Small intestine (tissue), 7 donors: ENCODE data around the gene SH3BP5. TPM values are rescaled to one million over a fixed set of nuclear protein-coding genes. Genes with fewer than 3 reads are reported as not detected.

ENCODE experiments used
- DNase-seq, 2 donors: peaks; one replicate each; pipeline versions ENCODE4 v3.0.0 to v3.0.0-alpha.2; 2013
- FAIRE-seq: peaks from 2 replicates; lab custom pipeline; 2012; peaks lifted over from hg19 to GRCh38; lab: Jason Lieb, UNC
- H3K27ac ChIP-seq, 3 donors: one replicate each; pipeline ENCODE4 v1.5.1; 2013; ENCODE audit warnings: low read length in 2 of 3, mild to moderate bottlenecking in 2 of 3, control low read depth in 1 of 3, inconsistent platforms in 1 of 3, low read depth in 1 of 3, moderate library complexity in 1 of 3
- H3K27me3 ChIP-seq, 3 donors: one replicate each; pipeline ENCODE4 v1.6.1; 2013; ENCODE audit warnings: low read length in 3 of 3, inconsistent platforms in 1 of 3; ENCODE audit not compliant: control insufficient read depth in 3 of 3, insufficient read depth in 3 of 3
- H3K36me3 ChIP-seq, 3 donors: one replicate each; pipeline ENCODE4 v1.6.1; 2013; ENCODE audit warnings: low read length in 3 of 3, inconsistent platforms in 1 of 3, low read depth in 1 of 3, mild to moderate bottlenecking in 1 of 3, moderate library complexity in 1 of 3; ENCODE audit not compliant: control insufficient read depth in 3 of 3, insufficient read depth in 2 of 3
- H3K4me1 ChIP-seq, 3 donors: one replicate each; pipeline ENCODE4 v1.6.1; 2013; ENCODE audit warnings: low read length in 2 of 3, inconsistent platforms in 1 of 3, low read depth in 1 of 3, mild to moderate bottlenecking in 1 of 3, moderate library complexity in 1 of 3; ENCODE audit not compliant: control insufficient read depth in 3 of 3, insufficient read depth in 2 of 3
- H3K4me3 ChIP-seq, 3 donors: one replicate each; pipeline ENCODE4 v1.5.1; 2013; ENCODE audit warnings: low read length in 3 of 3, control low read depth in 1 of 3, inconsistent platforms in 1 of 3, low read depth in 1 of 3, mild to moderate bottlenecking in 1 of 3, moderate library complexity in 1 of 3
- H3K9me3 ChIP-seq, 2 donors: one replicate each; pipeline ENCODE4 v1.6.1; 2013; ENCODE audit warnings: low read depth in 1 of 2, low read length in 1 of 2; ENCODE audit not compliant: control insufficient read depth in 2 of 2, insufficient read depth in 1 of 2
- WGBS, 3 donors: extraction: QIAGEN DNeasy Blood & Tissue Kit; methylation state at CpG; one replicate each; pipeline ENCODE4 v1.1.7; 2013; 5-methylcytosine and 5-hydroxymethylcytosine counted together
- polyA plus RNA-seq, 4 donors: library from polyadenylated mRNA; stranded (reverse) in 3 of 4; unstranded in 1 of 4; fragments of 200-250 nt in 3 of 4; fragments of 120-200 nt in 1 of 4; gene quantifications; one replicate each; pipeline versions ENCODE4 v1.2.1 to v1.2.3, GENCODE V29; 2013
- donor health status: healthy with polysubstance abuse.
- donor health status: control.
- donor health status: control.
- donor health status: Bipolar disorder and iron deficiency.
- donor health status: healthy.

Gene SH3BP5
- polyA plus RNA-seq, 4 donors, result 4.9 to 24.0 (median 10.1) TPM

- no peak overlapping the region for H3K4me3 ChIP-seq
- no peaks in the 10 kb centered on the region for H3K9me3 ChIP-seq
- H3K4me1 ChIP-seq, result peaks cover 0 to 6% (median 3%) of the 10 kb centered on the region in 3 donors
- H3K36me3 ChIP-seq, result no peaks in the 10 kb centered on the region
- H3K27me3 ChIP-seq, result no peaks in the 10 kb centered on the region
- DNase-seq, result no peak
- 94 to 96% (median 96%) methylated on average over 10 of the region's 10 CpGs for WGBS, 3 donors
- peak overlapping the region in 1 of 3 donors; percentile 71 for H3K27ac ChIP-seq
- no peak for FAIRE-seq
These were observed 43.9 kb downstream of the SH3BP5 start for GRCh38 chr3:15288331-15289035.

- no peak for FAIRE-seq
- Histone ChIP-seq H3K9me3 (no peaks in the 10 kb centered on the region), H3K4me3 (no peak overlapping the region), H3K4me1 (peaks cover 0 to 4% (median under 1%) of the 10 kb centered on the region in 3 donors), H3K27ac (peak overlapping the region in 1 of 3 donors; percentile 71), H3K36me3 (no peaks in the 10 kb centered on the region), H3K27me3 (no peaks in the 10 kb centered on the region)
- DNase-seq, result no peak
- WGBS, 3 donors, result 64 to 87% (median 84%) methylated on average over 13 of the region's 13 CpGs
These were observed 44.6 kb downstream of the SH3BP5 start for GRCh38 chr3:15287565-15288330.

- 93 to 97% (median 97%) methylated on average over 8 of the region's 8 CpGs for WGBS, 3 donors
- Histone ChIP-seq H3K9me3 (no peaks in the 10 kb centered on the region), H3K27ac (no peak overlapping the region), H3K4me3 (no peak overlapping the region), H3K4me1 (peaks cover 0 to 4% (median 0%) of the 10 kb centered on the region in 3 donors), H3K36me3 (no peaks in the 10 kb centered on the region), H3K27me3 (no peaks in the 10 kb centered on the region)
- DNase-seq (no peak), FAIRE-seq (no peak)
These were observed 46.4 kb downstream of the SH3BP5 start for GRCh38 chr3:15286022-15286421.

- no peak for FAIRE-seq
- H3K9me3 ChIP-seq, result no peaks in the 10 kb centered on the region
- 74 to 88% (median 87%) methylated on average over 5 of the region's 5 CpGs for WGBS, 3 donors
- DNase-seq, result no peak
- H3K36me3 ChIP-seq, result no peaks in the 10 kb centered on the region
- no peaks in the 10 kb centered on the region for H3K27me3 ChIP-seq
- no peak overlapping the region for H3K27ac ChIP-seq
- H3K4me1 ChIP-seq, result no peaks in the 10 kb centered on the region
- H3K4me3 ChIP-seq, result no peak overlapping the region
These were observed 48.1 kb downstream of the SH3BP5 start for GRCh38 chr3:15284121-15284889.

GRCh38 chr3:15283702-15284101 is 48.7 kb downstream of the SH3BP5 start:
- Histone ChIP-seq H3K9me3 (no peaks in the 10 kb centered on the region), H3K36me3 (no peaks in the 10 kb centered on the region), H3K27ac (no peak overlapping the region), H3K27me3 (no peaks in the 10 kb centered on the region), H3K4me1 (no peaks in the 10 kb centered on the region), H3K4me3 (no peak overlapping the region)
- FAIRE-seq (no peak), DNase-seq (no peak)
- WGBS, 3 donors, result 89 to 95% (median 92%) methylated on average over 1 of the region's 1 CpG

GRCh38 chr3:15281817-15282216 is 50.6 kb downstream of the SH3BP5 start:
- no peak overlapping the region for H3K4me3 ChIP-seq
- no peaks in the 10 kb centered on the region for H3K36me3 ChIP-seq
- FAIRE-seq, result no peak
- H3K27ac ChIP-seq, result no peak overlapping the region
- no peaks in the 10 kb centered on the region for H3K27me3 ChIP-seq
- DNase-seq, result no peak
- H3K4me1 ChIP-seq, result no peaks in the 10 kb centered on the region
- no peaks in the 10 kb centered on the region for H3K9me3 ChIP-seq
- 95 to 98% (median 96%) methylated on average over 9 of the region's 9 CpGs for WGBS, 3 donors

GRCh38 chr3:15280853-15281532 is 51.4 kb downstream of the SH3BP5 start:
- Histone ChIP-seq H3K9me3 (no peaks in the 10 kb centered on the region), H3K4me3 (no peak overlapping the region), H3K27me3 (no peaks in the 10 kb centered on the region), H3K4me1 (no peaks in the 10 kb centered on the region), H3K36me3 (no peaks in the 10 kb centered on the region), H3K27ac (no peak overlapping the region)
- FAIRE-seq (no peak), DNase-seq (peak; percentile 67 to 72)
- 48 to 82% (median 67%) methylated on average over 10 of the region's 10 CpGs for WGBS, 3 donors
